GM12872 (cell line): ENCODE results near the gene SCAF8.

ENCODE experiments used
- TF ChIP-seq, protein P1 (sequence below): IDR thresholded peaks from 3 replicates; pipeline ENCODE4 v1.5.1; 2011; ENCODE audit warnings: low read depth, mild to moderate bottlenecking, low read length, moderate library complexity; ENCODE audit not compliant: insufficient read depth

The SCAF8 gene

DNA sequence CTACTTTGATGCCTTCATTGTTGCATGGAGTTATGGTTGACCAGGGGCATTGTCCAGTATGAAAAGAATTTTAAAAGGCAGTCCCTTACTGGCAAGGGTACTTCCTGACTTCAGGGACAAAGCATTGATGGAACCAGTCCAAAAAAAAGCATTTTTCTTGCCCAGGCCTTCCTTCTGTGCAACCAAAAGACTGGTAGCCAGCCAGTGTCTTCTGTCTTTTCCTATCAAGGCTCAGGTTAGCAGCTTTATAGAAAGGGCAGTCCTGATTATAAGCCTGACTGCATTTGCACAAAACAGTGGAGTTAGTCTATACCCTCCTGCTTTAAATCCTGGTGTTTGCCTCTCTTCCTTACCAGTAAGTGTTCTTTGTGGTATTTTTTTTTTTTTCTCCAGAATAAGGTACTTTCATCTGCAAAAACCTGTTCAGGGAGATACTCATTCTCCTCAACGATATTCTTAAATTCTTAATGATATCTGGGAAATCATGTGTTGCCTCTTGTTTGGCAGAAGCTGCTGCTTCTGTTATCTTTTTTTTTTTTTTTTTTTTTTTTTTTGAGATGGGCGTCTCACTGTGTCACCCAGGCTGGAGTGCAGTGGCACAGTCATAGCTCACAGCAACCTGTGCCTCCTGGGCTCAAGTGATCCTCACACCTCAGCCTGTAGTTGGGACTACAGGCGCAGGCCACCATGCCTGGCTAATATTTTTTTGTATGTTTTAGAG lies 33.9 kb downstream of the SCAF8 start:
- TF ChIP-seq, protein P1, sequence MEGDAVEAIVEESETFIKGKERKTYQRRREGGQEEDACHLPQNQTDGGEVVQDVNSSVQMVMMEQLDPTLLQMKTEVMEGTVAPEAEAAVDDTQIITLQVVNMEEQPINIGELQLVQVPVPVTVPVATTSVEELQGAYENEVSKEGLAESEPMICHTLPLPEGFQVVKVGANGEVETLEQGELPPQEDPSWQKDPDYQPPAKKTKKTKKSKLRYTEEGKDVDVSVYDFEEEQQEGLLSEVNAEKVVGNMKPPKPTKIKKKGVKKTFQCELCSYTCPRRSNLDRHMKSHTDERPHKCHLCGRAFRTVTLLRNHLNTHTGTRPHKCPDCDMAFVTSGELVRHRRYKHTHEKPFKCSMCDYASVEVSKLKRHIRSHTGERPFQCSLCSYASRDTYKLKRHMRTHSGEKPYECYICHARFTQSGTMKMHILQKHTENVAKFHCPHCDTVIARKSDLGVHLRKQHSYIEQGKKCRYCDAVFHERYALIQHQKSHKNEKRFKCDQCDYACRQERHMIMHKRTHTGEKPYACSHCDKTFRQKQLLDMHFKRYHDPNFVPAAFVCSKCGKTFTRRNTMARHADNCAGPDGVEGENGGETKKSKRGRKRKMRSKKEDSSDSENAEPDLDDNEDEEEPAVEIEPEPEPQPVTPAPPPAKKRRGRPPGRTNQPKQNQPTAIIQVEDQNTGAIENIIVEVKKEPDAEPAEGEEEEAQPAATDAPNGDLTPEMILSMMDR = no peak

DNA sequence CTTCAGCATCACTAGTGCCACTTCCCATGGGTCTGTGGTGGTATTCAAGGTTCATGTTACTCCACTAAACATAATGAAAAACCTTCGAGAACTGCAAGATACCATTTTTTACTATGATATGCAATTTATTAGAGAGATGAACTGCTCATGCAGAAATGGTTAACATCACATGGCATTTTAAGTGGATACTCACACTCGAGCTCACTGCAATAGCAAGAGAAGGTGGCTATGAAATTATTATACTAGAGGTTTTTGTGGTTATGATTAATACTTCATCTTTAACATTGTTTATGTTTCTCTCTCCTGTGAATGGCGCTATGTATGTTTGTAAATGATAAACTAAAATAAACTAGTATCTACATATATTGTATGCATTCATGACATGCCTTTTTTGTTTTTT lies 35.1 kb downstream of the SCAF8 start:
- TF ChIP-seq, protein P1 = no peak

DNA sequence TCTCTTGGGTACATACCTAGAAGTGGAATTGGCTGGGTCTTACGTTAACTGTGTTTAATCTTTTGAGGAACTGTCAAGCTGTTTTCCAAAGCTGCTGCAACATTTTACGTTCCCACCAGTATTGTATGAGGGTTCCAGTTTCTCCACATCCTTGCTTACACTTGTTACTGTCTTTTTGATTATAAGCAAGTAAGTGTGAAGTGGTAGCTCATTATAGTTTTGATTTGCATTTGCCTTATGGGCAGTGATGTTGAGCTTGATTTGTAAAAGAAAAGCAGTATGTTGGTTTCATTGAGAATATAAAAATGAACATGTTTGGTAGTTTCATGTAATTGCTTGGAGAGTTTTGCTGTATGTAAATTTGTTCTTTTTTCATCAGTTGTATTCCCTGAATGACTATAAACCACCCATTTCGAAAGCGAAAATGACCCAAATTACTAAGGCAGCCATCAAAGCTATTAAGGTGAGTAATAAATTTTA lies 40.4 kb downstream of the SCAF8 start:
- TF ChIP-seq, protein P1 = no peak

DNA sequence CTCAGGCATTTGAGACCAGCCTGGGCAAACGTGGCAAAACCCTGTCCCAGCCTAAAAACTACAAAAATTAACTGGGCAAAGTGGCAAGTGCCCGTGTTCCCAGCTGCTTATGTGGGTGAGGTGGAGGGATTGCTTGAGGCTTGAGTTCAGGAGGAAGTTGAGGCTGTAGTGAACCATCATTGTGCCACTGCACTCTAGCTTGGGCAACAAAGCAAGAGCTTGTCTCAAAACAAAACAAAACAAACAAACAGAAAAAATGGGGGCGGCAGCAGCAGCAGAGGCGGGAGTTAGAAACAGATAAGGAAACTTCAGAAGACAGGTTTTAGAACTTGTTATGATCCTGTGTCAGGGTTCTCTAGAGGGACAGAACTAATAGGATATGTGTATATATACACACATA lies 49.0 kb downstream of the SCAF8 start:
- TF ChIP-seq, protein P1 = no peak

DNA sequence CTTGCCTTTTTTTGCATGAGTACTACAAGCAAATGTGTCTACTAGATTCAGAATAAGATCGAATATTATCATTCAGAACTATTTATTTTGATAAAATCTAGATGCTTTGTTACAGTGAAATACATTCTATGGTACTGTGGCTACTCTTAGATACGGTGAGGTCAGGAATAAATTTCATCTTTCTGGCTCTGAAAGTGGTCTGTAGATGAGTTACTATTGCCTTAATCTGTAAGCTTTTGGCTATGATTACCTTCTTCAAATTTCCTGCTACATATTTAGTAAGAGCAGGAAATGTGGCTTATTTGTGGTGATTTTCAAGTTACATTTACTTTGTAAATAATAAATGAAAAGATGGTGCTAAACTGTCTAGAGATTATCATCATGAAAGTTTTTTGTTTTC lies 50.0 kb downstream of the SCAF8 start:
- TF ChIP-seq, protein P1 = no peak

DNA sequence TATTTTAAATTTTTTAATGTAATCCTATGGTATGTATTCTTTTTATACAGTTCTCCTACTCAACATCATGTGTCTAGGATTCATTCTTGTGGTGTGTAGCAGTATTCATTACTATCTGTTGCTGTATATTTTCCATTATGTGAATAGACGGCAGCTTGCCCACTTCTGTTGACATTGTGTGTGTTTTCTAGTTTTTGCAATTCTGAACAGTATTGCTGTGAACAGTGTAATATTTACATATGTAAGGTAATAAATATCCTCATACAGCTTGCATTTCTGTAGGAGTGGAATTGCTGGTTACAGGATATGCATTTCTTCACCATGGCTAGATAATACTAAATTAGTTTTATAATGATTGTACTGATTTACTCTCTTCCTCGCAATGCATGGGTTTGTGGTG lies 51.9 kb downstream of the SCAF8 start:
- TF ChIP-seq, protein P1 = no peak

DNA sequence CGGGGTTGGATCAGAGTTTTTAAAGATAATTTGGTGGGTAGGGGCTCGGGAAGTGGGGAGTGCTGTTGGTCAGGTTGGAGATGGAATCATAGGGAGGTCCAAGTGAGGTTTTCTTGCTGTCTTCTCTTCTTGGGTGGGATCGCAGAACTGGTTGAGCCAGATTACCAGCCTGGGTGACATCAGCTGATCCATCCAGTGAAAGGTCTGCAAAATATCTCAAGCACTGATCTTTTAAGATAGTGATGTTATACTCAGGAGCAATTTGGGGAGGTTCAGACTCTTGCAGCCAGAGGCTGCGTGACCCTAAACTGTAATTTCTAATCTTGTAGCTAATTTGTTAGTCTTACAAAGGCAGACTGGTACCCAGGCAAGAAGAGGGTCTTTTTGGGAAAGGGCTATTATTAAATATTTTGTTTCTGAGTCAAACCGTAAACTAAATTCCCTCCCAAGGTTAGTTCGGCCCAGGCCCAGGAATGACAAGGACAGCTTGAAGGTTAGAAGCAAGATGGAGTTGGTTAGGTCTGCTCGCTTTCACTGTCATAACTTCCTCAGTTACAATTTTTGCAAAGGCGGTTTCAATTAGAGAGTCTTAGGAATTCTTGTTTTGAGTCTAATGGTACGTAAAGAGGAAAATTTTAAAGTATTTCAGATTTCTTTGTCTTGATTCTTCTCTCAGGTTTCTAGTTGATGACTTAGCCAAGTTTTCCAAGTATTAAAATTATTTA lies 53.1 kb downstream of the SCAF8 start:
- TF ChIP-seq, protein P1 = no peak
